K562 (cell line): Measurements from ENCODE around the gene DSG3. TPM values are rescaled to one million over a fixed set of nuclear protein-coding genes. Genes with fewer than 3 reads are reported as not detected.

Experiments
- ATAC-seq: fragments of 200-7000 bp; cut with Tn5 transposase; 3 replicates; pipeline ENCODE4 v1.9.1; 2020; ENCODE audit warnings: moderate library complexity
- BruUV-seq: library from RNA; stranded (reverse); fragments of 400-500 nt; replicated peaks from 2 replicates; lab custom pipeline; 2021; lab: Mats Ljungman, UMichigan
- CTCF ChIA-PET: fragments of 300-600 bp; formaldehyde crosslinking; extraction: SDS; loops from one replicate; lab custom pipeline; 2021; ENCODE audit warnings: low intra/inter-chr PET ratio; lab: Yijun Ruan, JAX
- POLR2A ChIA-PET: fragments of 300-600, 350-650 bp; sonication (Branson Sonifier 250); formaldehyde crosslinking; extraction: SDS; loops from one replicate; lab custom pipeline; 2021; ENCODE audit warnings: antibody characterized with exemption, inconsistent platforms; lab: Yijun Ruan, JAX
- DNase-seq, 4 experiments: peaks; one replicate each; pipeline versions ENCODE4 v3.0.0 to v3.0.0-alpha.2; 2011 to 2018; ENCODE audit warnings: low spot score in 3 of 4, mixed read lengths in 3 of 4; ENCODE audit errors: extremely low read depth in 1 of 4
- FAIRE-seq: peaks from 2 replicates; lab custom pipeline; 2011; peaks lifted over from hg19 to GRCh38; lab: Jason Lieb, UNC
- H2AFZ ChIP-seq: 2 replicates; pipeline ENCODE4 v1.6.0; 2011; ENCODE audit warnings: low read depth, low read length, control low read depth, inconsistent platforms
- H3K27ac ChIP-seq: fragments of 200-600 bp; 3 replicates; pipeline ENCODE4 v1.8.0; 2011; ENCODE audit warnings: low read depth, mild to moderate bottlenecking, control low read depth, inconsistent platforms, low read length, moderate library complexity, mixed read lengths; ENCODE audit errors: extremely low read depth
- H3K27me3 ChIP-seq, 2 experiments: fragments of 300-600 bp in 1 of 2; 2 replicates in 1 of 2; 3 replicates in 1 of 2; pipeline versions ENCODE4 v1.6.0 to v1.8.0; 2011; ENCODE audit warnings: inconsistent platforms in 2 of 2, low read length in 2 of 2, mild to moderate bottlenecking in 1 of 2, mixed read lengths in 1 of 2, moderate library complexity in 1 of 2; ENCODE audit not compliant: control insufficient read depth in 2 of 2, insufficient read depth in 2 of 2
- H3K36me3 ChIP-seq: fragments of 300-600 bp; 3 replicates; pipeline ENCODE4 v1.8.0; 2011; ENCODE audit warnings: mild to moderate bottlenecking, low read length, inconsistent platforms; ENCODE audit not compliant: control insufficient read depth, insufficient read depth
- H3K4me1 ChIP-seq, 2 experiments: fragments of 200-600 bp in 1 of 2; replicated peaks in 1 of 2; 2 replicates in 1 of 2; 3 replicates in 1 of 2; pipeline versions ENCODE4 v1.5.1 to v1.8.0; 2011; ENCODE audit warnings: inconsistent platforms in 2 of 2, low read length in 2 of 2, mild to moderate bottlenecking in 1 of 2, mixed read lengths in 1 of 2, moderate library complexity in 1 of 2; ENCODE audit not compliant: control insufficient read depth in 2 of 2, insufficient read depth in 2 of 2
- H3K4me2 ChIP-seq: 2 replicates; pipeline ENCODE4 v1.6.1; 2011; ENCODE audit warnings: low read length, control low read depth, inconsistent platforms, mixed read lengths; ENCODE audit not compliant: insufficient read depth
- H3K4me3 ChIP-seq: fragments of 200-600 bp; sonication (generic), shearing (Covaris generic); 2 replicates; pipeline ENCODE4 v1.5.1; 2016; ENCODE audit warnings: control low read depth, inconsistent platforms
- H3K79me2 ChIP-seq: fragments of 200-600 bp; 3 replicates; pipeline ENCODE4 v1.8.0; 2011; ENCODE audit warnings: low read length, inconsistent platforms; ENCODE audit not compliant: control insufficient read depth, insufficient read depth
- H3K9ac ChIP-seq, 2 experiments: 2 replicates each; pipeline versions ENCODE4 v1.6.0 to v1.6.1; 2011; ENCODE audit warnings: low read depth in 2 of 2, low read length in 2 of 2, control low read depth in 1 of 2, inconsistent platforms in 1 of 2, mild to moderate bottlenecking in 1 of 2, mixed read lengths in 1 of 2; ENCODE audit not compliant: insufficient read depth in 1 of 2
- H3K9me1 ChIP-seq: one replicate; pipeline ENCODE4 v1.6.0; 2011; ENCODE audit warnings: inconsistent platforms, mild to moderate bottlenecking, low read length, moderate library complexity; ENCODE audit not compliant: control insufficient read depth, insufficient read depth
- H3K9me3 ChIP-seq: replicated peaks from 2 replicates; pipeline ENCODE4 v1.5.1; 2011; ENCODE audit warnings: low read depth, low read length, inconsistent platforms; ENCODE audit not compliant: control insufficient read depth, insufficient read depth
- H4K20me1 ChIP-seq: replicated peaks from 2 replicates; pipeline ENCODE4 v1.6.1; 2011; ENCODE audit warnings: low read length, inconsistent platforms, mixed read lengths; ENCODE audit not compliant: control insufficient read depth, insufficient read depth
- CHCHD3 ChIP-seq: fragments of 250-450 bp; sonication (Bioruptor Pico); IDR thresholded peaks from 2 replicates; pipeline ENCODE4 v2.1.2; 2022; ENCODE audit warnings: mild to moderate bottlenecking
- TRIM24 ChIP-seq, 2 experiments: fragments of 450-650 bp; IDR thresholded peaks; 2 replicates each; pipeline ENCODE4 v1.6.1; 2016
- ZNF134 ChIP-seq: fragments of 250-450 bp; sonication (Bioruptor Pico); conservative IDR thresholded peaks from 2 replicates; pipeline ENCODE4 v1.4.0; 2020
- ZNF316 ChIP-seq: fragments of 450-650 bp; IDR thresholded peaks from 2 replicates; pipeline ENCODE4 v1.6.1; 2016
- WGBS: fragments of 100-300 bp; shearing (Covaris generic); methylation state at CpG from one replicate; pipeline ENCODE4 v1.1.6; 2016; ENCODE audit warnings: low coverage, mixed read lengths; ENCODE audit not compliant: insufficient coverage; ENCODE audit errors: missing lambda C conversion rate; 5-methylcytosine and 5-hydroxymethylcytosine counted together
- in situ Hi-C: fragments of 300-500 bp; cut with MboI; formaldehyde crosslinking; loops from 4 replicates; pipeline ENCODE4 v1.15.0; 2018; ENCODE audit warnings: inconsistent platforms, mixed read lengths
- intact Hi-C: fragments of 100-400 bp; cut with micrococcal nuclease; formaldehyde crosslinking; loops from 2 replicates; pipeline ENCODE4 v1.14.2; 2022
- polyA plus RNA-seq, 8 experiments: library from polyadenylated mRNA; depleted of rRNA in 4 of 8; stranded (reverse) in 5 of 8; unstranded in 3 of 8; fragments of >200 nt; fragmentation: Nextera tagmentation in 2 of 8; fragmentation: Illumina TruSeq in 1 of 8; extraction: Ambion mirVana in 2 of 8; extraction: Trizol in 1 of 8; gene quantifications; 2 replicates each; pipeline versions ENCODE4 v1.2.1 to v1.2.3, GENCODE V29; 2011 to 2014; ENCODE audit warnings: inconsistent platforms in 1 of 8, missing spikeins in 1 of 8
- total RNA-seq, 7 experiments: library from RNA; depleted of rRNA in 6 of 7; stranded (reverse); fragments of >200 nt in 6 of 7; fragmentation: Illumina TruSeq in 2 of 7; extraction: Trizol in 2 of 7; gene quantifications; 2 replicates each; pipeline versions ENCODE4 v1.2.1 to v1.2.3, GENCODE V29; 2011 to 2021; ENCODE audit warnings: low replicate concordance in 1 of 7
- TF ChIP-seq, protein P1 (sequence below), 2 experiments: fragments of 450-650 bp; IDR thresholded peaks; 2 replicates each; pipeline ENCODE4 v1.6.1; 2018; ENCODE audit warnings: mild to moderate bottlenecking in 2 of 2, low read depth in 1 of 2; ENCODE audit not compliant: partially characterized antibody in 2 of 2

Gene DSG3
- total and polyA plus RNA-seq, 9 of the 15 experiments (the other 6 are each of a cell fraction or from before 2014, with no cell fraction given) = 0.04 to 0.18 (median 0.07) TPM; not detected in 1

GRCh38 chr18:31503011-31503410, 55.5 kb downstream of the DSG3 start:
- Histone ChIP-seq H3K36me3 (peaks cover 9% of the 10 kb centered on the region; the same call in 2 of the 3 replicates), H4K20me1 (no peaks in the 10 kb centered on the region; the same call in 1 of the 2 replicates), H3K27me3 (no peaks in the 10 kb centered on the region), H3K4me3 (no peak overlapping the region), H2AFZ (no peak overlapping the region), H3K9ac (no peak overlapping the region), H3K4me2 (no peak overlapping the region), H3K4me1 (peaks cover 4 to 24% of the 10 kb centered on the region in 2 experiments), H3K79me2 (peaks cover 76% of the 10 kb centered on the region), H3K9me3 (0 out of 2 replicates have a peak, but pooled peaks cover 2% of the 10 kb centered on the region), H3K9me1 (no peaks in the 10 kb centered on the region), H3K27ac (no peak overlapping the region)
- WGBS = 78% methylated on average over 4 of the region's 4 CpGs
- in situ Hi-C loops = no loop called here
- BruUV-seq = no TSS peak
- intact Hi-C loops = no loop called here
- CTCF ChIA-PET = no interaction called here
- DNase-seq (no peak), ATAC-seq (no peak), FAIRE-seq (no peak)
- TF ChIP-seq TRIM24 (IDR thresholded peaks at IDR 0.05) (peak in 1 of 2 experiments; percentile 29; a peak in 1 of 4 replicates), ZNF316 (peak; percentile 71), CHCHD3 (CRISPR knock-in tag) (no peak)
- POLR2A ChIA-PET = interaction anchor here (0.5 to 0.8 kb wide), 3 partner anchors 9 to 527 kb away, joined by 3 read pairs; no protein-coding TSS in a partner anchor

GRCh38 chr18:31504455-31505147, 57.1 kb downstream of the DSG3 start:
- Histone ChIP-seq H3K9me1 (no peaks in the 10 kb centered on the region), H3K9me3 (0 out of 2 replicates have a peak, but pooled peaks cover 2% of the 10 kb centered on the region), H3K36me3 (peaks cover 9% of the 10 kb centered on the region; the same call in 2 of the 3 replicates), H3K79me2 (peaks cover 73% of the 10 kb centered on the region)
- POLR2A ChIA-PET = interaction anchor here (0.6 kb wide), 1 partner anchor 23 kb away, joined by 3 read pairs; no protein-coding TSS in a partner anchor
- TF ChIP-seq ZNF134 (CRISPR knock-in tag) = 0 out of 2 replicates have a peak, but pooled peaks have one; percentile 16
- TF ChIP-seq, protein P1, sequence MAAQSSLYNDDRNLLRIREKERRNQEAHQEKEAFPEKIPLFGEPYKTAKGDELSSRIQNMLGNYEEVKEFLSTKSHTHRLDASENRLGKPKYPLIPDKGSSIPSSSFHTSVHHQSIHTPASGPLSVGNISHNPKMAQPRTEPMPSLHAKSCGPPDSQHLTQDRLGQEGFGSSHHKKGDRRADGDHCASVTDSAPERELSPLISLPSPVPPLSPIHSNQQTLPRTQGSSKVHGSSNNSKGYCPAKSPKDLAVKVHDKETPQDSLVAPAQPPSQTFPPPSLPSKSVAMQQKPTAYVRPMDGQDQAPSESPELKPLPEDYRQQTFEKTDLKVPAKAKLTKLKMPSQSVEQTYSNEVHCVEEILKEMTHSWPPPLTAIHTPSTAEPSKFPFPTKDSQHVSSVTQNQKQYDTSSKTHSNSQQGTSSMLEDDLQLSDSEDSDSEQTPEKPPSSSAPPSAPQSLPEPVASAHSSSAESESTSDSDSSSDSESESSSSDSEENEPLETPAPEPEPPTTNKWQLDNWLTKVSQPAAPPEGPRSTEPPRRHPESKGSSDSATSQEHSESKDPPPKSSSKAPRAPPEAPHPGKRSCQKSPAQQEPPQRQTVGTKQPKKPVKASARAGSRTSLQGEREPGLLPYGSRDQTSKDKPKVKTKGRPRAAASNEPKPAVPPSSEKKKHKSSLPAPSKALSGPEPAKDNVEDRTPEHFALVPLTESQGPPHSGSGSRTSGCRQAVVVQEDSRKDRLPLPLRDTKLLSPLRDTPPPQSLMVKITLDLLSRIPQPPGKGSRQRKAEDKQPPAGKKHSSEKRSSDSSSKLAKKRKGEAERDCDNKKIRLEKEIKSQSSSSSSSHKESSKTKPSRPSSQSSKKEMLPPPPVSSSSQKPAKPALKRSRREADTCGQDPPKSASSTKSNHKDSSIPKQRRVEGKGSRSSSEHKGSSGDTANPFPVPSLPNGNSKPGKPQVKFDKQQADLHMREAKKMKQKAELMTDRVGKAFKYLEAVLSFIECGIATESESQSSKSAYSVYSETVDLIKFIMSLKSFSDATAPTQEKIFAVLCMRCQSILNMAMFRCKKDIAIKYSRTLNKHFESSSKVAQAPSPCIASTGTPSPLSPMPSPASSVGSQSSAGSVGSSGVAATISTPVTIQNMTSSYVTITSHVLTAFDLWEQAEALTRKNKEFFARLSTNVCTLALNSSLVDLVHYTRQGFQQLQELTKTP (IDR thresholded peaks at IDR 0.05; ENCODE audit: low read depth in 1 of 2, partially characterized antibody in 2 of 2) = no peak
- TF ChIP-seq, all 486 proteins: peak for 1
- CTCF ChIA-PET = no interaction called here
- BruUV-seq = no TSS peak
- Histone ChIP-seq H3K4me2 (no peak overlapping the region), H3K9ac (no peak overlapping the region), H3K4me3 (no peak overlapping the region), H2AFZ (no peak overlapping the region), H3K27ac (no peak overlapping the region), H3K4me1 (peaks cover 0 to 20% of the 10 kb centered on the region in 2 experiments; a peak in 4 of 5 replicates), H4K20me1 (no peaks in the 10 kb centered on the region; the same call in 1 of the 2 replicates), H3K27me3 (no peaks in the 10 kb centered on the region)
- intact Hi-C loops (loop anchor here (5.0 kb wide), 1 partner anchor 82 kb away; no protein-coding TSS in a partner anchor), in situ Hi-C loops (no loop called here)
- no peak for DNase-seq
- ATAC-seq = peak; percentile 66
- no peak for FAIRE-seq
- 46% methylated on average over 10 of the region's 10 CpGs for WGBS
